ENCODE measurements around the gene RIMKLB. TPM values are rescaled to one million over a fixed set of nuclear protein-coding genes. Genes with fewer than 3 reads are reported as not detected.

The RIMKLB gene
- total RNA-seq, 1 experiment from 2014 or later, result 87.7 TPM

GRCh38 chr12:8668441-8668840 lies 29.4 kb upstream of the RIMKLB start:
- Histone ChIP-seq H3K23me2 (ENCODE audit: insufficient read length, low read depth, low read length, poor library complexity, severe bottlenecking) (no peaks in the 10 kb centered on the region), H3K4ac (ENCODE audit: low read depth, low read length) (no peak overlapping the region), H3K79me1 (ENCODE audit: insufficient read depth, low read depth, low read length, poor library complexity, severe bottlenecking) (no peaks in the 10 kb centered on the region), H3K56ac (ENCODE audit: insufficient read length, low read depth, low read length) (no peak overlapping the region), H2AFZ (ENCODE audit: low read length) (no peak overlapping the region), H4K8ac (replicated peaks; ENCODE audit: insufficient read length, low read depth, low read length) (no peak overlapping the region), H3K79me2 (ENCODE audit: insufficient read depth, low read length) (no peaks in the 10 kb centered on the region), H4K91ac (ENCODE audit: insufficient read length, low read depth, low read length) (no peak overlapping the region), H3K18ac (ENCODE audit: insufficient read length, low read depth, low read length) (no peak overlapping the region), H4K20me1 (ENCODE audit: control insufficient read depth, insufficient read depth, insufficient read length) (no peaks in the 10 kb centered on the region), H3K27me3 (ENCODE audit: insufficient read depth, low read length) (no peaks in the 10 kb centered on the region), H2BK120ac (ENCODE audit: low read depth, low read length, poor library complexity, severe bottlenecking) (no peak overlapping the region), H3K23ac (ENCODE audit: insufficient read length, low read depth, low read length) (no peak overlapping the region), H3K14ac (ENCODE audit: insufficient read depth, low read length) (no peak overlapping the region), H3K4me1 (ENCODE audit: insufficient read depth, low read length) (no peaks in the 10 kb centered on the region), H2BK12ac (ENCODE audit: insufficient read length, low read depth, low read length) (no peak overlapping the region), H2BK5ac (ENCODE audit: insufficient read length, low read length) (no peak overlapping the region), H3K27ac (ENCODE audit: insufficient read length, low read depth, low read length) (no peak overlapping the region), H3K4me2 (ENCODE audit: insufficient read depth, insufficient read length, low read length) (no peak overlapping the region), H3K9ac (ENCODE audit: extremely low read depth, insufficient read length, low read length) (no peak overlapping the region), H4K5ac (ENCODE audit: insufficient read length, low read depth, low read length) (no peak overlapping the region), H3T11ph (ENCODE audit: low read length) (no peak overlapping the region), H2BK20ac (ENCODE audit: low read depth, low read length, poor library complexity, severe bottlenecking) (no peak overlapping the region), H2BK15ac (ENCODE audit: low read depth, low read length) (no peak overlapping the region), H3K9me3 (ENCODE audit: control insufficient read depth, low read depth, low read length) (no peaks in the 10 kb centered on the region), H2AK5ac (ENCODE audit: insufficient read length, low read length) (no peak overlapping the region)
- Mint-ChIP-seq H3K4me3 (no peak overlapping the region), H3K36me3 (ENCODE audit: insufficient read depth in 1 of 3, low read depth in 3 of 3) (peaks cover 2 to 8% (median 5%) of the 10 kb centered on the region in 3 experiments; a peak in 6 of 7 replicates), H3K27ac (no peak overlapping the region), H3K9me3 (peaks cover 7 to 8% of the 10 kb centered on the region in 2 experiments; a peak in 4 of 5 replicates), H3K27me3 (ENCODE audit: low read depth) (no peaks in the 10 kb centered on the region; the same call in none of the 2 replicates), H3K4me1 (no peaks in the 10 kb centered on the region)
- DNase-seq, result no peak
- no peak for TF ChIP-seq CTCF (conservative IDR thresholded peaks at IDR 0.05)
- WGBS (ENCODE audit: extremely low coverage, insufficient read length, low lambda C conversion rate), result no CpG with 5 or more reads among the region's 2 CpGs

Data from H9 (cell line).